Prostate gland (tissue), 2 donors: Measurements from ENCODE around the gene SLC39A1.

Experiments
- POLR2AphosphoS5 ChIP-seq: sonication (generic); formaldehyde crosslinking; IDR thresholded peaks from one replicate; pipeline ENCODE4 v1.6.1; 2017; ENCODE audit warnings: antibody characterized with exemption
- TF ChIP-seq, protein P1 (sequence below), 4 experiments: fragments of 200-600 bp in 2 of 4; fragments of 450-650 bp in 2 of 4; sonication (generic) in 2 of 4; IDR thresholded peaks; 1 replicate in 3 of 4; 2 replicates in 1 of 4; pipeline ENCODE4 v1.5.1; 2016 to 2019; ENCODE audit warnings: antibody characterized with exemption in 4 of 4, mild to moderate bottlenecking in 2 of 4, moderate library complexity in 2 of 4

DNA sequence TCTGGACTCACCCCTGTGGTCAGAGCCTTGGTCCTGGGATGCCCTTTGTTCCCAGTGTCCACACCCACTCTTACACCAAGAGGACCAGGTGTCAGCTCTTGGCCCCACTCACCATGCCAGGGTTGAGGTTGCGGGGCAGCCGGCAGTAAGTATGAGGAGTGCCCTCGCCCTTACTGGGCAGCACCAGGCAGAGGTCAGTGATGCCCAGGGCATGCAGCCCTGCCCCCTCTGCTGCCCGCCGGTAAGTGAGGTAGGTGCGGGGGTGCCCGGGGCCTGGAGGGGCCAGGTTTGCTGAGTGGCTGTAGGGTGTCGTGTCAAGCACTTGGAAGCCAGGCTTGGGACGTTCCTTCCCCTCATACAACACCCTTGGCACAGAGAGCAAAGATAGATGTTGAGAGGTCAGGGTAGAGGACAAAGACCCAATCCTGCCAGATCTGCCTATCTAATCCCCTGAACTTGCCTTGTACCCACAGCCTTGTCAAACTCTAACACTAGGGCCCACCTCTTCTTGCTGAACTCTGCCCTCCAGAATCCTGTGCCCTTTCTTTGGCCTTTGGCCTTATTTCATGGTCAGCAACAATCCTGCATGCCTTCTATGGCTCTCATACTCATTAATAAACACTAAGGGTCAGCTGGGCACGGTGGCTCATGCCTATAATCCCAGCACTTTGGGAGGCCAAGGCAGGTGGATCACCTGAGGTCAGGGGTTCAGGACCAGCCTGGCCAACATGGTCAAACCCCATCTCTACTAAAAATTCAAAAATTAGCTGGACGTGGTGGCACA lies 20.4 kb downstream of the SLC39A1 start:
- TF ChIP-seq, protein P1, sequence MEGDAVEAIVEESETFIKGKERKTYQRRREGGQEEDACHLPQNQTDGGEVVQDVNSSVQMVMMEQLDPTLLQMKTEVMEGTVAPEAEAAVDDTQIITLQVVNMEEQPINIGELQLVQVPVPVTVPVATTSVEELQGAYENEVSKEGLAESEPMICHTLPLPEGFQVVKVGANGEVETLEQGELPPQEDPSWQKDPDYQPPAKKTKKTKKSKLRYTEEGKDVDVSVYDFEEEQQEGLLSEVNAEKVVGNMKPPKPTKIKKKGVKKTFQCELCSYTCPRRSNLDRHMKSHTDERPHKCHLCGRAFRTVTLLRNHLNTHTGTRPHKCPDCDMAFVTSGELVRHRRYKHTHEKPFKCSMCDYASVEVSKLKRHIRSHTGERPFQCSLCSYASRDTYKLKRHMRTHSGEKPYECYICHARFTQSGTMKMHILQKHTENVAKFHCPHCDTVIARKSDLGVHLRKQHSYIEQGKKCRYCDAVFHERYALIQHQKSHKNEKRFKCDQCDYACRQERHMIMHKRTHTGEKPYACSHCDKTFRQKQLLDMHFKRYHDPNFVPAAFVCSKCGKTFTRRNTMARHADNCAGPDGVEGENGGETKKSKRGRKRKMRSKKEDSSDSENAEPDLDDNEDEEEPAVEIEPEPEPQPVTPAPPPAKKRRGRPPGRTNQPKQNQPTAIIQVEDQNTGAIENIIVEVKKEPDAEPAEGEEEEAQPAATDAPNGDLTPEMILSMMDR (IDR thresholded peaks at IDR 0.05), result no peak
- no peak for TF ChIP-seq POLR2AphosphoS5
